Measurements from ENCODE around the gene PTGR1. TPM values are rescaled to one million over a fixed set of nuclear protein-coding genes. Genes with fewer than 3 reads are reported as not detected.
"Not testable (repeated sequence)": the region's sequence is repeated elsewhere in the genome, so short reads cannot be mapped to it uniquely, and the experiment has no call there.

PTGR1 gene
- total RNA-seq, 1 donor from 2014 or later = 46.8 TPM

DNA sequence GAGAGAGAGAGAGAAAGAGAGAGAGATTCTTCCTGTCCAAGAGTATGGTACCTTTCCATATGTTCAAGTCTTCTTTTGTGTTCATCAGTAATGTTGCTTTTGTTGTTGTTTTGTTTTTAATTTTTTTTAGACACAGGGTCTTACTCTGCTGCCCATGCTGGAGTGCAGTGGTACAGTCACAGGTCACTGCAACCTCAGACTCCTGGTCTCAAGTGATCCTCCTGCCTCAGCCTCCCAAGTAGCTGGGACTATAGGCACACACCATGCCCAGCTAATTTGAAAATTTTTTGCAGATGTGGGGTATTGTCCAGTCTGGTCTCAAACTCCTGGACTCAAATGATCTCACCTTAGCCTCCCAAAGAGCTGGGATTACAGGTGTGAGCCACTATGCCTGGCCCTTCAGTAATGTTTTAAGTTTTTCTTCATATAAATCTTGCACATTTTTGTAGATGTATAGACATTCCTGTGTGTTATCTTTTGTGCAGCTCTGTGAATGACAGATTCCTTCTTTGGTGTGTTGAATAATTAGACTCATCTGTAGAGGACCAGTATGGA, 38.2 kb downstream of the PTGR1 start:
- intact Hi-C loops (cut with micrococcal nuclease) = no loop called here
- DNase-seq = no peak
- no peak for ATAC-seq

GRCh38 chr9:111559000-111559610, 40.3 kb downstream of the PTGR1 start:
- no peak for ATAC-seq
- intact Hi-C loops (cut with micrococcal nuclease) = no loop called here

GRCh38 chr9:111555425-111555824, 44.0 kb downstream of the PTGR1 start:
- ATAC-seq; intact Hi-C loops (cut with micrococcal nuclease); DNase-seq: not testable (repeated sequence)

More at GRCh38 chr9:111559000-111559610, 40.3 kb downstream of the PTGR1 start:
- DNase-seq = no peak

DNA sequence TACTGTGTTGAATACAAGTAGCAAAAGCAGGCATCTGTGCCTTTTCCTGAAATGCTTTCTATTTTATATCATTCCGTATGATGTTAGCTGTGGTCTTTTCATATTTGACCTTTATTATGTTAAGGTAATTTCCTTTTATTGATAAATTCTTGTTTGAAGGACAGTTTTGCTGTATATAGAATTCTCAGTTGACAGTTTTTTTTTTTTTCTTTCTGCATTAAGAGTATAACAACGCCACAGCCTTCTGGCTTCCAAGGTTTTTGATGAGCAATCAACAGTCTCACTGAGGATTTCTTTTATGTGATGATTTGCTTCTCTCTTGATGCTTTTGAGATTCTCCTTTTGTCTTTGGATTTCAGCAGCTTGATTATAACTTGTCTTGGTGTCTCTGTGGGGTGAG, 50.8 kb downstream of the PTGR1 start:
- intact Hi-C loops (cut with micrococcal nuclease) = no loop called here
- no peak for ATAC-seq
- DNase-seq = no peak

DNA sequence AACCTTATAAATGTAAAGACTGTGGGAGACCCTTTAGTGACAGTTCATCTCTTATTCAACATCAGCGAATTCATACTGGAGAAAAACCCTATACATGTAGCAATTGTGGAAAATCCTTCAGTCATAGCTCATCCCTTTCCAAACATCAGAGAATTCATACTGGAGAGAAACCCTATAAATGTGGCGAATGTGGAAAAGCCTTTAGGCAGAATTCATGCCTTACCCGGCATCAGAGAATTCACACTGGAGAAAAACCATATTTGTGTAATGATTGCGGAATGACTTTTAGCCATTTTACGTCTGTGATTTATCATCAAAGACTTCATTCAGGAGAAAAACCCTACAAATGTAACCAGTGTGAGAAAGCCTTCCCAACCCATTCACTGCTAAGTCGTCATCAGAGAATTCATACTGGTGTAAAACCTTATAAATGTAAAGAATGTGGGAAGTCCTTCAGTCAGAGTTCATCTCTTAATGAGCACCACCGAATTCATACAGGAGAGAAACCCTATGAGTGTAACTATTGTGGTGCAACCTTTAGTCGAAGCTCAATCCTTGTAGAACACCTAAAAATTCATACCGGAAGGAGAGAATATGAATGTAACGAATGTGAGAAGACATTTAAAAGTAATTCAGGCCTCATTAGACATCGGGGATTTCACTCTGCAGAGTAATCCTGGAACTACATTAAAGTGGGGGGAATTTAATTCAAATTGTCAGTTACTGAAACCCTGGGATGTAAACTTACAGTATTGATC, 56.8 kb downstream of the PTGR1 start:
- intact Hi-C loops (cut with micrococcal nuclease) = no loop called here
- ATAC-seq (no peak), DNase-seq (no peak)

GRCh38 chr9:111533099-111533790, 66.2 kb downstream of the PTGR1 start:
- ATAC-seq (no peak), DNase-seq (no peak)
- intact Hi-C loops (cut with micrococcal nuclease) = no loop called here

DNA sequence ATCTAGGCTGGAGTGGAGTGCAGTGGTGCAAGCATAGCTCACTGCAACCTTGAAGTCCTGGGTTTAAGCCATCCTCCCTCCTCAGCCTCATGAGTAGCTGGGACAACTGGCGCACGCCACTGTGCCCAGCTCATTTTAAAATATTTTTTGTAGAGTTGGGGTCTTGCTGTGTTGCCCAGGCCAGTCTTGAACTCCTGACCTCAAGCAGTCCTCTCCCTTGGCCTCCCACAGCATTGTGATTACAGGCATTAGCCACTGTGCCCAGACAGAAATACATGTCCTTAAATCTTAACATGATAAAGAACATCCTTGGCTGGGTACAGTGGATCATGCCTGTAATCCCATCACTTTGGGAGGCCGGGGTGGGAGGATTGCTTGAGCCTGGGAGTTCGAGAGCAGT, 67.7 kb downstream of the PTGR1 start:
- ATAC-seq = no peak
- intact Hi-C loops (cut with micrococcal nuclease) = no loop called here

DNA sequence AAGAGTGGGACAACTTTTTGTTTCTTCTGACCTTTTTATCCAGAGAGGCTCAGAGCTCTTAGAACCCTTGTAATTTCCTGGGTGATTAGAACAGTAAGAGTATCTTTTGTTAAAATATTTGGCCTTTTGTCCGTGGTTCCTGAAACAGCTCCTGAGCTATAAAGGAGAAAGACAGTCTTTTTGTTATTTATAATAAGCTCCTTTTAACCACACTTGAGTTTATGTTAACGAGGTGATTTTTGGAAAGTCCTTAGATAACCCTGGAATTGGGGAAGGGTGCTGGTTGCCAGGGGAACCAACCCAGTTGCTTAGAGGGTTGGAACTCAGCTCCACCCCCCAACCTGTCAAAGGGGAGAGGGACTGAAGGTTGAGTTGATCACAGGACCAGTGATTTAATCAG, 69.7 kb downstream of the PTGR1 start:
- DNase-seq = no peak
- no peak for ATAC-seq
- intact Hi-C loops (cut with micrococcal nuclease) = no loop called here

More for the DNA sequence above, 67.7 kb downstream of the PTGR1 start:
- no peak for DNase-seq

GRCh38 chr9:111527347-111527746, 72.1 kb downstream of the PTGR1 start:
- ATAC-seq = no peak
- intact Hi-C loops (cut with micrococcal nuclease) = no loop called here

GRCh38 chr9:111525056-111525977, 74.1 kb downstream of the PTGR1 start, which contains the start of gene ZNF483:
TSS of gene ZNF483 (plus strand) at chr9:111525179. CDS start at chr9:111527396, 2,217 bp downstream.
- ATAC-seq (peak; percentile 95), DNase-seq (peak; percentile 91)
- intact Hi-C loops (cut with micrococcal nuclease) = no loop called here

More at GRCh38 chr9:111527347-111527746, 72.1 kb downstream of the PTGR1 start:
- no peak for DNase-seq

DNA sequence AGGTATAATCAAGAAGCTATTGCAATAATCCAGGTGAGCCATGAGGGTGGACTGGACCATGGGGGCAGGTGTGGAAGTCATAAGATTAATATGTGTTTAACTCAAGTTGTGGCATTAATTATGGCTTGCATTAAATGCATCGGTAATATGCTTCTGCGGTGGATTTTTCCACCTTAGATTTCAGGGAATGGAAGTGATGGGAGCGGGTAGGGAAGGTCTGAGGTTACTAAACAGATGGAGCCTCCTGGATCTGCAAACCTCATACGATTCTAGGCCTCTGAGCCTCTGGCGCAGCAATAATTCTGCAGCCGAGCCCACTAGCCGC, 74.8 kb downstream of the PTGR1 start:
- DNase-seq = no peak
- no peak for ATAC-seq
- intact Hi-C loops (cut with micrococcal nuclease) = no loop called here

GRCh38 chr9:111516061-111516465, 83.4 kb downstream of the PTGR1 start:
- no peak for DNase-seq
- ATAC-seq = no peak
- intact Hi-C loops (cut with micrococcal nuclease) = no loop called here

DNA sequence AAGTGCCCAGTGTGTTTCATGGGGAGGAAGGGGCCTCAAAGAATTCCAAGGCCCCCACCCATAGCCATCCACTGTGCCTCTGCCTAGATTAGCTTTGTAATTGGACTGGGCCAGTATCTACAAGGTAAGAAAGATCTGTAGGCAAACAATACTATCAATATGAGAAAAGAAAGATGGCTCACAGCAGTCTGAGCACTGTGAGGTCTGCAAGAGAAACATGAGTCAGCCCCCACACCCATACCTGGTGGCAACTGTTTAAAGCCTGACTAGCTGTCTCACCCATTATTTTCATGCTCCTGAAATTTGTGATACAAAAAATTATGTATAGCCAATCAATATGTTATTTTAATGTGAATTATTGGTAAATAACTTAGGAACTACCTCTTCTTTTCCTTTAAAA, 84.5 kb downstream of the PTGR1 start:
- DNase-seq (no peak), ATAC-seq (no peak)
- intact Hi-C loops (cut with micrococcal nuclease) = no loop called here

Other genes with a start within 250 kb of the PTGR1 start
- gene ECPAS, start 115.3 kb downstream of the PTGR1 start, total RNA-seq = 120 TPM
- 4.9 TPM for gene ZNF483, start 74.5 kb downstream of the PTGR1 start, total RNA-seq
- 5.3 TPM for gene DNAJC25, start 31.7 kb upstream of the PTGR1 start, total RNA-seq
- 26.6 TPM for gene GNG10, start 62.0 kb upstream of the PTGR1 start, total RNA-seq
- gene SHOC1, start 195.3 kb upstream of the PTGR1 start, total RNA-seq = not detected

Measured in left ventricle myocardium superior (tissue), 1 donor.